ENCODE data around the gene ERBB4. TPM values are rescaled to one million over a fixed set of nuclear protein-coding genes. Genes with fewer than 3 reads are reported as not detected.

ERBB4 gene
- total RNA-seq, 1 experiment from 2014 or later = 0.04 TPM

- Histone ChIP-seq H2BK12ac (ENCODE audit: insufficient read length, low read depth, low read length) (no peak overlapping the region), H2BK20ac (ENCODE audit: low read depth, low read length, poor library complexity, severe bottlenecking) (no peak overlapping the region), H3K9ac (ENCODE audit: extremely low read depth, insufficient read length, low read length) (no peak overlapping the region), H3K9me3 (ENCODE audit: control insufficient read depth, low read depth, low read length) (no peaks in the 10 kb centered on the region), H2BK5ac (ENCODE audit: insufficient read length, low read length) (no peak overlapping the region), H3K23me2 (ENCODE audit: insufficient read length, low read depth, low read length, poor library complexity, severe bottlenecking) (no peaks in the 10 kb centered on the region), H4K8ac (replicated peaks; ENCODE audit: insufficient read length, low read depth, low read length) (no peak overlapping the region), H3K79me2 (ENCODE audit: insufficient read depth, low read length) (no peaks in the 10 kb centered on the region), H2BK15ac (ENCODE audit: low read depth, low read length) (no peak overlapping the region), H2BK120ac (ENCODE audit: low read depth, low read length, poor library complexity, severe bottlenecking) (no peak overlapping the region), H2AFZ (ENCODE audit: low read length) (no peak overlapping the region), H3K27me3 (ENCODE audit: insufficient read depth, low read length) (no peaks in the 10 kb centered on the region), H3K4me2 (ENCODE audit: insufficient read depth, insufficient read length, low read length) (no peak overlapping the region), H3K56ac (ENCODE audit: insufficient read length, low read depth, low read length) (no peak overlapping the region), H3K79me1 (ENCODE audit: insufficient read depth, low read depth, low read length, poor library complexity, severe bottlenecking) (no peaks in the 10 kb centered on the region), H3K4me1 (ENCODE audit: insufficient read depth, low read length) (no peaks in the 10 kb centered on the region), H3K18ac (ENCODE audit: insufficient read length, low read depth, low read length) (no peak overlapping the region), H3K14ac (ENCODE audit: insufficient read depth, low read length) (no peak overlapping the region), H4K20me1 (ENCODE audit: control insufficient read depth, insufficient read depth, insufficient read length) (no peaks in the 10 kb centered on the region), H2AK5ac (ENCODE audit: insufficient read length, low read length) (no peak overlapping the region), H3K4ac (ENCODE audit: low read depth, low read length) (no peak overlapping the region), H3T11ph (ENCODE audit: low read length) (no peak overlapping the region), H4K91ac (ENCODE audit: insufficient read length, low read depth, low read length) (no peak overlapping the region), H3K27ac (ENCODE audit: insufficient read length, low read depth, low read length) (no peak overlapping the region), H3K23ac (ENCODE audit: insufficient read length, low read depth, low read length) (no peak overlapping the region), H4K5ac (ENCODE audit: insufficient read length, low read depth, low read length) (no peak overlapping the region)
- Mint-ChIP-seq H3K4me3 (no peak overlapping the region), H3K27ac (no peak overlapping the region), H3K36me3 (ENCODE audit: insufficient read depth in 1 of 3, low read depth in 3 of 3) (no peaks in the 10 kb centered on the region), H3K27me3 (ENCODE audit: low read depth) (no peaks in the 10 kb centered on the region), H3K4me1 (0 out of 4 replicates have a peak, but pooled peaks cover 0 to 7% of the 10 kb centered on the region in 2 experiments), H3K9me3 (no peaks in the 10 kb centered on the region)
- no peak for DNase-seq
- no CpG with 5 or more reads among the region's 1 CpG for WGBS (ENCODE audit: extremely low coverage, insufficient read length, low lambda C conversion rate)
- TF ChIP-seq CTCF (conservative IDR thresholded peaks at IDR 0.05) = no peak
These were observed 58.2 kb downstream of the ERBB4 start for GRCh38 chr2:212480447-212480846.

All from H9 (cell line).